Measurements from ENCODE around the gene GTF2A1.

Gene GTF2A1

DNA sequence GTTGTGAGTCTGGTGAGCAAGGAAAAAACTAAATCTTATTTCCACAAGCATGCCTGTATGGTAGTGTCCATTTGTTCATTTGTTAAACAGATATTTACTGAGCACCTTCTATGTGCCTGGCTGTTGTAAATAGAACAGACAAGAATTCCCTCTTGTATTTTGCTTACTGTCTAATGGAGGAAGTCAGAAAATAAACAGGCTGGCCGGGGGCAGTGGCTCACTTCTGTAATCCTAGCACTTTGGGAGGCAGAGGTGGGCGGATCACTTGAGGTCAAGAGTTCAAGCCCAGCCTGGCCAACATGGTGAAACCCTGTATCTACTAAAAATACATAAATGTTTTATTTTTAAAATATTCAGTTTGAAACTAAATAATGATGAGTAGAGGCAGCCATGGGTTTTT, 79.3 kb downstream of the GTF2A1 start:
- in situ Hi-C loops (cut with HindIII; ENCODE audit: low sequenced_read_pairs): no loop called here

DNA sequence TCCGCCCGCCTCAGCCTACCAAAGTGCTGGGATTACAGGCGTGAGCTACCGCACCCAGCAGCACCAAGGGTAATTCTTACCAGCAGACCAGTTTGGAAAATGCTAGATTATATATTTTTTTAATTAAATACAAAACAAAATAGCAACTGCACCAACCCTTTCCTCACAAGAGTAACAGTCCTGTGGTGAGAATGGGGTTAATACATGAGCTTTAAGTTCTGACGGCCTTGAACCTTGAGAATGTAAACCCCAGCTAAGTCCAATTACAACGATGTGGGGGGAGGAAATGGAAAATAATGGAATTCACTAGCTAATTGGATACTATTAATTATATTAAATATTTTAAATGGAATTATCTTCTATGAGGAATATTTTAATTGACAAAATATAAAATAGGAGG, 82.3 kb downstream of the GTF2A1 start:
- in situ Hi-C loops (cut with HindIII; ENCODE audit: low sequenced_read_pairs): no loop called here

DNA sequence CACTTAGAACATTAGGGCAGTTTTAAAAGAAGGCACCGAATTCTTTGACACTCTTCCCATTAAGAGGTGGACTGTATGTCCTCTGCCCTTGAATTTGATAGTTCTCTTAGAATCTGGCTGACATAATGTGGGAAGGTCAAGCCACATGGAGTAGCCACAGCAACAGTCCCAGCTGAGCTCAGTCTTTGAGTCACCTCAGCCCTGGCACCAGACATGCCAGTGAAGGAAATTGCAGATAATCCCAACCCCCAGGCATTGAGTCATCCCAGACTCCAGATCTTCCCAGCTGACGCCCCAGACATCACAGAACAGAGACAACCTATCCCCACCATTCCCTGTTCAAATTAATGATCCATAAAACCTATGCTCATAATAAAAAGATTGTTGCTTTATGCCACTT, 83.4 kb downstream of the GTF2A1 start:
- in situ Hi-C loops (cut with HindIII; ENCODE audit: low sequenced_read_pairs): no loop called here

DNA sequence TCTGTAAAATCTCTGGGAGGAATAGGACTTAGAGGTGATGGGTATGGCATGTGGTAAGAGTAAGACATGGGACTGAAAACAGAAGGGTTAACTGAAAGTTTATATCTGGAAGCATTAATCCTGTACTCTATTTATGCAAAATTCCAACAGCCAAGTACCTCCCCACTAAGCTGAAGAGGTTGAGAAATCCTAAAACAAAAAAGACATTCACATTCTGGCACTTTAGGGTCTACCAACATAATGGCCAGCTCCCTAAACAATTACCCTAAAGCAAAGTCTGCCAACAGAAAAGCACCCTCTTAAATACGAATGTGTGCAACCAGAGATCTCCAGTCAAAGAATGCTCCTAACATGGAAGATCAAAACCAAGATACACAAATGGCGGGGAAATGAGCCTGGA, 87.4 kb downstream of the GTF2A1 start:
- in situ Hi-C loops (cut with HindIII; ENCODE audit: low sequenced_read_pairs): no loop called here

DNA sequence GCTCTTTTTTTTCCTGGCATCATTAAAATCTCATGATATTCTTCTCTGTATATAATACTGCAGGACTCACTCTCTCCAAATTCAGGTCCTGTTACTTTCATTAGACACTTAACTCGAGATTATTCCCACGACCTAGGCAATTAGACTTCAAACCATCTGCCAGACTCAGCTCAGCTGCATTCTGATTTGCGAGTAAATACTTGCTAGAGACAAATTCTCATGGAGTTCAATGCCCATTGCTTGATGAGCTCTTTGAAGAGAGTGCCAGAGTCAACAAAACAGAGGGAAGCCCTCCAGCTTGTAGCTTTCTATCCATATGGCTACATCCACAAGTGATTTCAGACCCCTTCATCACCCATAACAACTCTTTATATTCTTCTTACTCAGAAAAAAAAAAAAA, 88.3 kb downstream of the GTF2A1 start:
- in situ Hi-C loops (cut with HindIII; ENCODE audit: low sequenced_read_pairs): no loop called here

- in situ Hi-C loops (cut with HindIII; ENCODE audit: low sequenced_read_pairs): no loop called here
These were observed 91.5 kb downstream of the GTF2A1 start for GRCh38 chr14:81129242-81129641.

DNA sequence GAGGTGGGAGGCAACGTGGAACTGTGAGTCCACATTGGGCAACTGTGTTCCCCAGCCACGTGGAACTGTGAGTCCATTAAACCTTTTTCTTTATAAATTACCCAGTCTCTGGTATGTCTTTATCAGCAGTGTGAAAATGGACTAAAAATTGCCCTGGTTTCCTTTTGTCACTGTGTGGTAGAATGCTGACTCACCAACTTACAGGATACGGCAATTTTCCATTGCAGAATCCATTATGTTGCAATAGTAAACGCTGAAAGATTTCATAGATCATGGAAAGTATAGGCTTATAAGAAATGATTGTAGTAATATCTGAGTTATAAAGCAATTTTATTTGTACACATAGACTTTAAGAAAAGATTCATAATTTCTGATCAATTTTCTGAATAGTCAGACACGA, 93.0 kb downstream of the GTF2A1 start:
- in situ Hi-C loops (cut with HindIII; ENCODE audit: low sequenced_read_pairs): no loop called here

DNA sequence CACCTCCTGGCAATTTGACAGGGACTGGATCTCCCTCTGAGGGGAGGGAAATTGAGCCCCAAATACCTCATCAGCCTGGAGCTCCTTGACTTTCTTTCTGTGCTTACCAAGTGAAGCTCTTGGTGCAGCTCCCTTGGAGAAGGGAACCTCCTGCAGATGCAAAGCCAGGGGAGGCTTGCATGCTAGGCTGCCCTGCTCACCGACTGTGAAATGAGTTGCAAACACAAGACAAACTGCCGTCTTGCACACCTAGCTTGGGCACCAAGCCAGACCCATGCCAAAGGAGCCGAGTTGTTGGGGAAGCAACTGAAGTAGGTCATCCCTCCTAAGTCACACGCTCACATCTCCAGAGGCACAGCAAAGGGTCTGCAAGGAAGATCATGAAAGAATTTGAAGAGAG, 95.2 kb downstream of the GTF2A1 start:
- in situ Hi-C loops (cut with HindIII; ENCODE audit: low sequenced_read_pairs): no loop called here

All from DLD1 (cell line).